GM12878 (cell line): ENCODE measurements around the gene SLC4A3. TPM values are rescaled to one million over a fixed set of nuclear protein-coding genes. Genes with fewer than 3 reads are reported as not detected.

ENCODE experiments used
- ATAC-seq: fragments of 200-7000 bp; cut with Tn5 transposase; 3 replicates; pipeline ENCODE4 v1.9.1; 2020; ENCODE audit warnings: mild to moderate bottlenecking, moderate library complexity
- BruUV-seq: library from RNA; stranded (reverse); fragments of 400-500 nt; replicated peaks from 2 replicates; lab custom pipeline; 2021; lab: Mats Ljungman, UMichigan
- CTCF ChIA-PET: fragments of 300-600 bp; sonication (Branson Sonifier 250); formaldehyde crosslinking; extraction: SDS; loops from one replicate; lab custom pipeline; 2021; ENCODE audit warnings: inconsistent platforms; lab: Yijun Ruan, JAX
- POLR2A ChIA-PET: fragments of 350-600 bp; formaldehyde crosslinking; extraction: SDS; loops from one replicate; lab custom pipeline; 2021; ENCODE audit warnings: inconsistent platforms; lab: Charles Lee
- RAD21 ChIA-PET: fragments of 300-600 bp; sonication (Branson Sonifier 250); formaldehyde crosslinking; loops from one replicate; lab custom pipeline; 2023; ENCODE audit warnings: antibody characterized with exemption; ENCODE audit not compliant: unreplicated experiment; lab: Charles Lee
- SMC1A ChIA-PET: fragments of 300-600 bp; sonication (Branson Sonifier 250); formaldehyde crosslinking; loops from one replicate; lab custom pipeline; 2023; ENCODE audit not compliant: unreplicated experiment, uncharacterized antibody; lab: Charles Lee
- DNase-seq: peaks from one replicate; pipeline ENCODE4 v3.0.0-alpha.2; 2011; ENCODE audit warnings: low read depth, low spot score
- FAIRE-seq: peaks from 3 replicates; lab custom pipeline; 2011; peaks lifted over from hg19 to GRCh38; lab: Jason Lieb, UNC
- H2AFZ ChIP-seq: 2 replicates; pipeline ENCODE4 v1.6.0; 2011; ENCODE audit warnings: low read depth, low read length, control low read depth; ENCODE audit not compliant: control insufficient read depth
- H3K27ac ChIP-seq: 2 replicates; pipeline ENCODE4 v1.5.1; 2011; ENCODE audit warnings: control low read depth; ENCODE audit not compliant: control insufficient read depth, insufficient read depth
- H3K27me3 ChIP-seq, 2 experiments: replicated peaks in 1 of 2; 2 replicates each; pipeline versions ENCODE4 v1.6.0 to v1.6.1; 2011; ENCODE audit warnings: low read length in 1 of 2; ENCODE audit not compliant: control insufficient read depth in 2 of 2, insufficient read depth in 2 of 2
- H3K36me3 ChIP-seq, 2 experiments: 2 replicates each; pipeline ENCODE4 v1.5.1; 2011; ENCODE audit warnings: low read length in 1 of 2; ENCODE audit not compliant: control insufficient read depth in 2 of 2, insufficient read depth in 2 of 2
- H3K4me1 ChIP-seq: 2 replicates; pipeline ENCODE4 v1.6.1; 2011; ENCODE audit warnings: mild to moderate bottlenecking, low read length, moderate library complexity, mixed read lengths; ENCODE audit not compliant: control insufficient read depth, insufficient read depth
- H3K4me2 ChIP-seq: 2 replicates; pipeline ENCODE4 v1.6.0; 2011; ENCODE audit warnings: control low read depth; ENCODE audit not compliant: control insufficient read depth, insufficient read depth
- H3K4me3 ChIP-seq: fragments of 200-600 bp; sonication (generic); 2 replicates; pipeline ENCODE4 v1.5.1; 2016
- H3K79me2 ChIP-seq: 2 replicates; pipeline ENCODE4 v1.6.0; 2011; ENCODE audit warnings: low read length; ENCODE audit not compliant: control insufficient read depth, insufficient read depth
- H3K9ac ChIP-seq: 2 replicates; pipeline ENCODE4 v1.8.0; 2011; ENCODE audit warnings: low read length, control low read depth, mixed read lengths; ENCODE audit not compliant: control insufficient read depth, insufficient read depth
- H3K9me3 ChIP-seq: replicated peaks from 3 replicates; pipeline ENCODE4 v1.5.1; 2011; ENCODE audit warnings: mild to moderate bottlenecking, low read length; ENCODE audit not compliant: control insufficient read depth, insufficient read depth
- H4K20me1 ChIP-seq: 2 replicates; pipeline ENCODE4 v1.6.0; 2011; ENCODE audit not compliant: control insufficient read depth, insufficient read depth
- CBFB ChIP-seq: IDR thresholded peaks from 2 replicates; pipeline ENCODE4 v1.6.1; 2016; ENCODE audit warnings: antibody characterized with exemption, low read depth
- NKRF ChIP-seq: fragments of 450-650 bp; conservative IDR thresholded peaks from 2 replicates; pipeline ENCODE4 v1.6.1; 2017; ENCODE audit warnings: mild to moderate bottlenecking, moderate library complexity
- WGBS: methylation state at CpG from one replicate; pipeline ENCODE4 v1.1.6; 2016; ENCODE audit warnings: low lambda C conversion rate; ENCODE audit not compliant: insufficient replicate concordance, insufficient coverage; ENCODE audit errors: missing lambda C conversion rate; 5-methylcytosine and 5-hydroxymethylcytosine counted together
- in situ Hi-C: fragments of 300-500 bp; cut with MboI; formaldehyde crosslinking; loops from 9 replicates; pipeline ENCODE4 v1.14.3; 2018; ENCODE audit warnings: mixed read lengths
- intact Hi-C: fragments of 100-400 bp; cut with micrococcal nuclease; formaldehyde crosslinking; loops from one replicate; pipeline ENCODE4 v1.14.2; 2022; ENCODE audit not compliant: unreplicated experiment
- polyA plus RNA-seq, 11 experiments: library from polyadenylated mRNA; depleted of rRNA in 4 of 11; unstranded in 6 of 11; stranded (reverse) in 5 of 11; fragments of >200 nt; fragmentation: Nextera tagmentation in 4 of 11; fragmentation: Illumina TruSeq in 1 of 11; extraction: Ambion mirVana in 4 of 11; extraction: Trizol in 1 of 11; gene quantifications; 1 replicate in 1 of 11; 2 replicates in 10 of 11; pipeline versions ENCODE4 v1.2.1 to v1.2.3, GENCODE V29; 2011 to 2016; ENCODE audit warnings: inconsistent platforms in 2 of 11, missing spikeins in 2 of 11, low read depth in 1 of 11
- total RNA-seq, 4 experiments: library from RNA; depleted of rRNA in 3 of 4; stranded (reverse); fragments of >200 nt in 3 of 4; fragmentation: Illumina TruSeq in 1 of 4; extraction: Trizol in 1 of 4; gene quantifications; 2 replicates each; pipeline versions ENCODE4 v1.2.1 to v1.2.3, GENCODE V29; 2013 to 2021

Gene SLC4A3
- total and polyA plus RNA-seq, 10 of the 15 experiments (the other 5 are each of a cell fraction or from before 2014, with no cell fraction given) = 0.05 to 0.08 TPM; not detected in 8

- Histone ChIP-seq H2AFZ (no peak overlapping the region), H3K4me1 (peaks cover 13% of the 10 kb centered on the region), H3K9me3 (no peaks in the 10 kb centered on the region), H3K27ac (no peak overlapping the region), H3K4me2 (peak overlapping the region; percentile 92; the same call in 1 of the 2 replicates), H3K4me3 (no peak overlapping the region), H3K9ac (no peak overlapping the region), H4K20me1 (no peaks in the 10 kb centered on the region), H3K27me3 (no peaks in the 10 kb centered on the region), H3K79me2 (no peaks in the 10 kb centered on the region), H3K36me3 (no peaks in the 10 kb centered on the region)
- SMC1A ChIA-PET = interaction anchor here (0.8 to 3.0 kb wide), 11 partner anchors 9 to 146 kb away, joined by 3 to 17 read pairs (median 4); partner anchors contain the start of genes CHPF and STK11IP
- RAD21 ChIA-PET = interaction anchor here (0.9 to 2.5 kb wide), 6 partner anchors 11 to 112 kb away, joined by 3 to 25 read pairs (median 6); partner anchors contain the start of genes STK11IP and TMEM198
- TF ChIP-seq NKRF (no peak), CBFB (no peak)
- intact Hi-C loops = loop anchor here (1.0 kb wide), 2 partner anchors 47 to 101 kb away; no protein-coding TSS in a partner anchor
- in situ Hi-C loops = no loop called here
- no TSS peak for BruUV-seq
- 63% methylated on average over 8 of the region's 8 CpGs for WGBS
- no peak for DNase-seq
- ATAC-seq = no peak
- CTCF ChIA-PET = interaction anchor here (0.6 to 6.0 kb wide), 15 partner anchors 10 to 274 kb away, joined by 3 to 68 read pairs (median 6); partner anchors contain the start of genes CHPF, STK11IP and TMEM198
- POLR2A ChIA-PET = interaction anchor here (1.8 kb wide), 1 partner anchor 45 kb away, joined by 4 read pairs; the partner anchor contains the start of gene STK11IP
- no peak for FAIRE-seq
These were observed 14.6 kb downstream of the SLC4A3 start for GRCh38 chr2:219642069-219642454.
